PC-9 (cell line): Measurements from ENCODE around the gene CLEC2B.

Source experiments
- EZH2 ChIP-seq: fragments of 200-600 bp; sonication (generic); IDR thresholded peaks from 2 replicates; pipeline ENCODE4 v1.8.0; 2017; ENCODE audit warnings: antibody characterized with exemption, low read depth
- TF ChIP-seq, protein P1 (sequence below): fragments of 200-600 bp; sonication (generic); conservative IDR thresholded peaks from 2 replicates; pipeline ENCODE4 v1.6.1; 2017; ENCODE audit warnings: mixed run types, antibody characterized with exemption, mild to moderate bottlenecking, moderate library complexity

DNA sequence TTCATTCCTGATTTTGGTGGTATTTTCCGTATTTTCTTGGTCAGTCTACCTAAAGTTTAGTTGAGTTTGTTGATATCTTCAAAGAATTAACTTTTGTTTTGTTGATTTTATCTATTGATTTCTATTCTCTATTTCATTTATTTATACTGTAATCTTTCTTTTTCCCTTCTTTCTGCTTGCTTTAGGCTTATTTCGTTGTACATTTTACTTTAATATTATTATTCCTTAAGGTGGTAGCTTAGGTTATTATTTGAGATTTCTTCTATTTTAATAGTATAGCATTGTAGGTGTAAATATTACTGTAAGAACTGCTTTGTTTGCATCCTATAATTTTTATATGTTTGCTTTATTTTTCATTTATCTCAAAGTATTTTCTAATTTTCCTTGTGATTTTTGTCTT, 63.3 kb downstream of the CLEC2B start:
- TF ChIP-seq, protein P1, sequence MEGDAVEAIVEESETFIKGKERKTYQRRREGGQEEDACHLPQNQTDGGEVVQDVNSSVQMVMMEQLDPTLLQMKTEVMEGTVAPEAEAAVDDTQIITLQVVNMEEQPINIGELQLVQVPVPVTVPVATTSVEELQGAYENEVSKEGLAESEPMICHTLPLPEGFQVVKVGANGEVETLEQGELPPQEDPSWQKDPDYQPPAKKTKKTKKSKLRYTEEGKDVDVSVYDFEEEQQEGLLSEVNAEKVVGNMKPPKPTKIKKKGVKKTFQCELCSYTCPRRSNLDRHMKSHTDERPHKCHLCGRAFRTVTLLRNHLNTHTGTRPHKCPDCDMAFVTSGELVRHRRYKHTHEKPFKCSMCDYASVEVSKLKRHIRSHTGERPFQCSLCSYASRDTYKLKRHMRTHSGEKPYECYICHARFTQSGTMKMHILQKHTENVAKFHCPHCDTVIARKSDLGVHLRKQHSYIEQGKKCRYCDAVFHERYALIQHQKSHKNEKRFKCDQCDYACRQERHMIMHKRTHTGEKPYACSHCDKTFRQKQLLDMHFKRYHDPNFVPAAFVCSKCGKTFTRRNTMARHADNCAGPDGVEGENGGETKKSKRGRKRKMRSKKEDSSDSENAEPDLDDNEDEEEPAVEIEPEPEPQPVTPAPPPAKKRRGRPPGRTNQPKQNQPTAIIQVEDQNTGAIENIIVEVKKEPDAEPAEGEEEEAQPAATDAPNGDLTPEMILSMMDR = no peak
- no peak for TF ChIP-seq EZH2
